Activated T-cell treated with anti-CD3 and anti-CD28 coated beads, Interleukin-2, amount 50 U/mL, for 72 hours (primary cell): ENCODE data around the gene ITGB1. TPM values are rescaled to one million over a fixed set of nuclear protein-coding genes. Genes with fewer than 3 reads are reported as not detected.

ENCODE experiments used
- ATAC-seq, 2 donors: fragments of 150-1000 bp; cut with Tn5 transposase; replicated peaks in 1 of 2; 2 replicates each; pipeline ENCODE4 v1.10.0; 2021; ENCODE audit warnings: moderate library complexity in 2 of 2, mild to moderate bottlenecking in 1 of 2
- DNase-seq, 2 donors: peaks; one replicate each; pipeline ENCODE4 v3.0.0; 2021 to 2022; ENCODE audit warnings: mixed read lengths in 1 of 2
- H3K27ac Mint-ChIP-seq: one replicate; pipeline ENCODE4 v1.8.0; 2022; ENCODE audit warnings: mild to moderate bottlenecking, moderate library complexity, mixed read lengths
- H3K27me3 Mint-ChIP-seq: one replicate; pipeline ENCODE4 v1.8.0; 2022; ENCODE audit warnings: low read depth, mixed read lengths
- H3K36me3 Mint-ChIP-seq, 2 donors: one replicate each; pipeline ENCODE4 v1.8.0; 2022; ENCODE audit warnings: mixed read lengths in 2 of 2, mild to moderate bottlenecking in 1 of 2; ENCODE audit not compliant: insufficient read depth in 2 of 2
- H3K4me1 Mint-ChIP-seq: one replicate; pipeline ENCODE4 v1.8.0; 2022; ENCODE audit warnings: low read depth, mixed read lengths
- H3K4me3 Mint-ChIP-seq, 2 donors: one replicate each; pipeline ENCODE4 v1.8.0; 2022; ENCODE audit warnings: mild to moderate bottlenecking in 2 of 2, mixed read lengths in 2 of 2, moderate library complexity in 2 of 2
- H3K9me3 Mint-ChIP-seq, 2 donors: one replicate each; pipeline ENCODE4 v1.8.0; 2022; ENCODE audit warnings: mixed read lengths in 2 of 2
- total RNA-seq, 2 donors: library from RNA; stranded (reverse); gene quantifications; one replicate each; pipeline ENCODE4 v1.2.3, GENCODE V29; 2022

Gene ITGB1
- total RNA-seq, 2 donors from 2014 or later, result 52.3 to 91.2 TPM

- Mint-ChIP-seq H3K27ac (no peak overlapping the region), H3K4me3 (no peak overlapping the region), H3K4me1 (no peaks in the 10 kb centered on the region), H3K9me3 (peaks cover 0 to 3% of the 10 kb centered on the region in 2 donors), H3K36me3 (peaks cover 0 to 3% of the 10 kb centered on the region in 2 donors), H3K27me3 (no peaks in the 10 kb centered on the region)
- ATAC-seq (no peak), DNase-seq (no peak)
Observed at GRCh38 chr10:32854435-32854834, 103.6 kb downstream of the ITGB1 start.

GRCh38 chr10:32851301-32851700 is 106.7 kb downstream of the ITGB1 start:
- H3K4me3 Mint-ChIP-seq, result no peak overlapping the region
- ATAC-seq, result no peak
- H3K27ac Mint-ChIP-seq, result no peak overlapping the region

More at GRCh38 chr10:32851301-32851700, 106.7 kb downstream of the ITGB1 start:
- no peaks in the 10 kb centered on the region for H3K4me1 Mint-ChIP-seq
- DNase-seq, result no peak
- H3K36me3 Mint-ChIP-seq, result no peaks in the 10 kb centered on the region
- H3K27me3 Mint-ChIP-seq, result no peaks in the 10 kb centered on the region
- H3K9me3 Mint-ChIP-seq, result no peaks in the 10 kb centered on the region
